PC-9 (cell line): ENCODE data around the gene DAGLB.

Source experiments
- EZH2 ChIP-seq: fragments of 200-600 bp; sonication (generic); IDR thresholded peaks from 2 replicates; pipeline ENCODE4 v1.8.0; 2017; ENCODE audit warnings: antibody characterized with exemption, low read depth
- TF ChIP-seq, protein P1 (sequence below): fragments of 200-600 bp; sonication (generic); conservative IDR thresholded peaks from 2 replicates; pipeline ENCODE4 v1.6.1; 2017; ENCODE audit warnings: mixed run types, antibody characterized with exemption, mild to moderate bottlenecking, moderate library complexity

- TF ChIP-seq, protein P1, sequence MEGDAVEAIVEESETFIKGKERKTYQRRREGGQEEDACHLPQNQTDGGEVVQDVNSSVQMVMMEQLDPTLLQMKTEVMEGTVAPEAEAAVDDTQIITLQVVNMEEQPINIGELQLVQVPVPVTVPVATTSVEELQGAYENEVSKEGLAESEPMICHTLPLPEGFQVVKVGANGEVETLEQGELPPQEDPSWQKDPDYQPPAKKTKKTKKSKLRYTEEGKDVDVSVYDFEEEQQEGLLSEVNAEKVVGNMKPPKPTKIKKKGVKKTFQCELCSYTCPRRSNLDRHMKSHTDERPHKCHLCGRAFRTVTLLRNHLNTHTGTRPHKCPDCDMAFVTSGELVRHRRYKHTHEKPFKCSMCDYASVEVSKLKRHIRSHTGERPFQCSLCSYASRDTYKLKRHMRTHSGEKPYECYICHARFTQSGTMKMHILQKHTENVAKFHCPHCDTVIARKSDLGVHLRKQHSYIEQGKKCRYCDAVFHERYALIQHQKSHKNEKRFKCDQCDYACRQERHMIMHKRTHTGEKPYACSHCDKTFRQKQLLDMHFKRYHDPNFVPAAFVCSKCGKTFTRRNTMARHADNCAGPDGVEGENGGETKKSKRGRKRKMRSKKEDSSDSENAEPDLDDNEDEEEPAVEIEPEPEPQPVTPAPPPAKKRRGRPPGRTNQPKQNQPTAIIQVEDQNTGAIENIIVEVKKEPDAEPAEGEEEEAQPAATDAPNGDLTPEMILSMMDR, result no peak
- TF ChIP-seq EZH2, result no peak
Observed at GRCh38 chr7:6417408-6417807, 30.3 kb downstream of the DAGLB start.
